MM.1S (cell line): ENCODE data around the gene ANXA6.

ENCODE experiments used
- EZH2 ChIP-seq: fragments of 300-600 bp; sonication (generic); optimal IDR thresholded peaks from 2 replicates; pipeline ENCODE3; 2017; ENCODE audit warnings: low read depth, mild to moderate bottlenecking, antibody characterized with exemption, low read length, mixed read lengths
- TF ChIP-seq, protein P1 (sequence below): fragments of 300-600 bp; sonication (generic); IDR thresholded peaks from 2 replicates; pipeline ENCODE4 v1.5.1; 2016; ENCODE audit warnings: antibody characterized with exemption, low read length, mixed read lengths

DNA sequence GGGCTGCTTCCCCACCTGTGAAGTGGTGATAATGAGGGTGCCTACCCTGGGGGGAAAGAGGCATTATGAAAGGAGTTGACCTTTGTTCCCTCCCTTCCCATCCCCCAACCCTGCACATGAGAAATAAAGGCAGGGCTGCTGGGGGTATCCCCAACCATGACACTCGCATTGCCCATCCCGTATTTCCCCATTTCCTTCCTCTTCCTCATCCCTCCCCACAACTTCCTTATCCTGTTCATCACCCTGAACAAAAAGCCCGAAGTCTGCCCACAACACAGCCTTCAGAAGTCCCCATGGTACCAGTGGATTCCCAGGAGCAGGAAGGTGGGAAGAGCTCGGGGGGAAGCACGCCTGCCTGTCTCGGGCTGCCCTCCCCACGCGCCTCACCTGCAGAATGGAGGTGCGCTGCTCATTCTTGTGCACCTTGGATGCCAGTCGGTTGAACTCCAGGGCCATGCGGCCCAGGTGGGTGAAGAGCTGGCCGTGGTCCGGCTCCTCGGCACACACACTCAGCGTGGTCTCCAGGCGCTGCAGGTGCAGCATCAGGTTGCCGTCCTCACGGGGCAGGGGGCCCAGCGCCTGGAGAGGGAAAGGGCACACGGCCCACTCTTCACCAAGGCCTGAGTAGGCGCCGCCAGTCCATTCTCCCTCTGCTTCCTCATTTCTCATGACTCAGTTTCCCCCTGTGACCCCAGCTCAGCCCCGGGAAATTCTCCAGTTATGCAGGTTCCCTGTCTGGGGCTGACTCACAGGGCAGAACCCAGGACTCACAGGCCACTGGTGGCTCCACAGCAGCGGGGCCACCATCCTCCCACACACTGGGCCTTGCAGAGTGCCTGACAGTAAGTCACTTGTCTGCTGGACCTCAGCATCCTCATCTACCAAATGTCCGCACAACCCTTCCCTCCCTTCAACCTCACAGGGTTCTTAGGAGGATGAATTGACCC, 100.9 kb downstream of the ANXA6 start:
- TF ChIP-seq, protein P1, sequence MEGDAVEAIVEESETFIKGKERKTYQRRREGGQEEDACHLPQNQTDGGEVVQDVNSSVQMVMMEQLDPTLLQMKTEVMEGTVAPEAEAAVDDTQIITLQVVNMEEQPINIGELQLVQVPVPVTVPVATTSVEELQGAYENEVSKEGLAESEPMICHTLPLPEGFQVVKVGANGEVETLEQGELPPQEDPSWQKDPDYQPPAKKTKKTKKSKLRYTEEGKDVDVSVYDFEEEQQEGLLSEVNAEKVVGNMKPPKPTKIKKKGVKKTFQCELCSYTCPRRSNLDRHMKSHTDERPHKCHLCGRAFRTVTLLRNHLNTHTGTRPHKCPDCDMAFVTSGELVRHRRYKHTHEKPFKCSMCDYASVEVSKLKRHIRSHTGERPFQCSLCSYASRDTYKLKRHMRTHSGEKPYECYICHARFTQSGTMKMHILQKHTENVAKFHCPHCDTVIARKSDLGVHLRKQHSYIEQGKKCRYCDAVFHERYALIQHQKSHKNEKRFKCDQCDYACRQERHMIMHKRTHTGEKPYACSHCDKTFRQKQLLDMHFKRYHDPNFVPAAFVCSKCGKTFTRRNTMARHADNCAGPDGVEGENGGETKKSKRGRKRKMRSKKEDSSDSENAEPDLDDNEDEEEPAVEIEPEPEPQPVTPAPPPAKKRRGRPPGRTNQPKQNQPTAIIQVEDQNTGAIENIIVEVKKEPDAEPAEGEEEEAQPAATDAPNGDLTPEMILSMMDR: no peak
- TF ChIP-seq EZH2: no peak
